DMS153 treated with DMSO at 0.1 percent for 48 hours (cell line): ENCODE measurements around the gene NUDT22.

Experiments used
- DNase-seq: peaks from one replicate; lab custom pipeline; 2025; ENCODE audit not compliant: unreplicated experiment; lab: John Stamatoyannopoulos, UW

The NUDT22 gene

GRCh38 chr11:64253481-64253880, 27.4 kb downstream of the NUDT22 start:
- no peak for DNase-seq

GRCh38 chr11:64254326-64254725, 28.3 kb downstream of the NUDT22 start:
- DNase-seq, result no peak

- no peak for DNase-seq
Observed at GRCh38 chr11:64255135-64256128, 29.4 kb downstream of the NUDT22 start.

GRCh38 chr11:64256300-64256699, 30.2 kb downstream of the NUDT22 start:
- no peak for DNase-seq

- DNase-seq, result no peak
Observed at GRCh38 chr11:64258356-64258755, 32.3 kb downstream of the NUDT22 start.

- no peak for DNase-seq
Observed at GRCh38 chr11:64258946-64259532, 33.0 kb downstream of the NUDT22 start.

- no peak for DNase-seq
Observed at GRCh38 chr11:64259533-64260067, 33.5 kb downstream of the NUDT22 start.

- no peak for DNase-seq
Observed at GRCh38 chr11:64260147-64260708, 34.2 kb downstream of the NUDT22 start.

- DNase-seq, result no peak
Observed at GRCh38 chr11:64261556-64262080, 35.5 kb downstream of the NUDT22 start.

- no peak for DNase-seq
Observed at GRCh38 chr11:64262271-64263002, 36.4 kb downstream of the NUDT22 start.

- DNase-seq, result no peak
Observed at GRCh38 chr11:64263021-64263946, 37.2 kb downstream of the NUDT22 start.

- no peak for DNase-seq
Observed at GRCh38 chr11:64263947-64264317, 37.9 kb downstream of the NUDT22 start.

GRCh38 chr11:64264371-64264852, 38.3 kb downstream of the NUDT22 start:
- no peak for DNase-seq

GRCh38 chr11:64265176-64266160, 39.4 kb downstream of the NUDT22 start:
- DNase-seq, result no peak

- DNase-seq, result no peak
Observed at GRCh38 chr11:64266339-64266738, 40.3 kb downstream of the NUDT22 start.

- no peak for DNase-seq
Observed at GRCh38 chr11:64267207-64267945, 41.3 kb downstream of the NUDT22 start.

- peak; percentile 8 for DNase-seq
Observed at GRCh38 chr11:64268025-64268892, 42.2 kb downstream of the NUDT22 start.
